Stomach (tissue), 4 donors: ENCODE data around the gene TLR7.

Experiments used
- EP300 ChIP-seq: sonication (generic); formaldehyde crosslinking; IDR thresholded peaks from one replicate; pipeline ENCODE4 v1.6.1; 2017; ENCODE audit warnings: antibody characterized with exemption
- POLR2A ChIP-seq, 4 donors: fragments of 450-650 bp; IDR thresholded peaks; one replicate each; pipeline ENCODE4 v1.6.1; 2016; ENCODE audit warnings: antibody characterized with exemption in 4 of 4, control low read depth in 2 of 4, mild to moderate bottlenecking in 1 of 4, moderate library complexity in 1 of 4
- POLR2AphosphoS5 ChIP-seq, 3 donors: sonication (generic); formaldehyde crosslinking; IDR thresholded peaks; one replicate each; pipeline ENCODE4 v1.6.1; 2016; ENCODE audit warnings: antibody characterized with exemption in 3 of 3
- TF ChIP-seq, protein P1 (sequence below), 7 experiments: fragments of 450-650 bp in 4 of 7; fragments of 200-600 bp in 3 of 7; sonication (generic) in 3 of 7; IDR thresholded peaks; one replicate each; pipeline ENCODE4 v1.5.1; 2016 to 2019; ENCODE audit warnings: antibody characterized with exemption in 7 of 7, control low read depth in 2 of 7, mild to moderate bottlenecking in 1 of 7

DNA sequence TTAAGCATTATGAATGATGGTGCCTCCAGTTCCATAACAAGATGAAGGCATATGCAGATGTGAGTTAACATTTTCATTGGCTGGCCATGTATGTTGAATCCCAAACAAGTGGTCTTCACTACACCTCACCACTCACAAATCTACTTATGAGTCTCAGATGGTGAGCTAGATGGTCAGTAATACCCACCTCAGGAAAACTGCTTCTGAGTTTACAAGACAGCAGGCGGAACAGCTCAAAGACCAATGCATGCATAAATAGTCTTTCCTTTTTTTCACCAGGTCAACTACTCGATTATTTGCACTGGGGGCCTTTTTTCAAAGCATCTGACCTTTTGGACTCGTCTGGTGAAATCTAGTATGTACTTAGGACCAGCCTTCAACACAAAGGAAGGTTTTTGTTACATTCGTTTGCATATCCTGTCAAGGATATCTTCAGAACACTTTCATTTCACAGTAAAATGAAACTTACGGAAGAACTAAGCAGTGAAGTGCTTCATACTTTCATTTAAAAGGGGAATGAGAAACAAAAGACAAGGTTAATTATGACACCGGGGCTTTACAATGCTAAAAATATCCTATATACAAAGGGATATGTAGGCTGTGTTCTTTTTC, 23.1 kb upstream of the TLR7 start:
- TF ChIP-seq, protein P1, sequence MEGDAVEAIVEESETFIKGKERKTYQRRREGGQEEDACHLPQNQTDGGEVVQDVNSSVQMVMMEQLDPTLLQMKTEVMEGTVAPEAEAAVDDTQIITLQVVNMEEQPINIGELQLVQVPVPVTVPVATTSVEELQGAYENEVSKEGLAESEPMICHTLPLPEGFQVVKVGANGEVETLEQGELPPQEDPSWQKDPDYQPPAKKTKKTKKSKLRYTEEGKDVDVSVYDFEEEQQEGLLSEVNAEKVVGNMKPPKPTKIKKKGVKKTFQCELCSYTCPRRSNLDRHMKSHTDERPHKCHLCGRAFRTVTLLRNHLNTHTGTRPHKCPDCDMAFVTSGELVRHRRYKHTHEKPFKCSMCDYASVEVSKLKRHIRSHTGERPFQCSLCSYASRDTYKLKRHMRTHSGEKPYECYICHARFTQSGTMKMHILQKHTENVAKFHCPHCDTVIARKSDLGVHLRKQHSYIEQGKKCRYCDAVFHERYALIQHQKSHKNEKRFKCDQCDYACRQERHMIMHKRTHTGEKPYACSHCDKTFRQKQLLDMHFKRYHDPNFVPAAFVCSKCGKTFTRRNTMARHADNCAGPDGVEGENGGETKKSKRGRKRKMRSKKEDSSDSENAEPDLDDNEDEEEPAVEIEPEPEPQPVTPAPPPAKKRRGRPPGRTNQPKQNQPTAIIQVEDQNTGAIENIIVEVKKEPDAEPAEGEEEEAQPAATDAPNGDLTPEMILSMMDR (IDR thresholded peaks at IDR 0.05): no peak
- TF ChIP-seq POLR2A (IDR thresholded peaks at IDR 0.05): no peak
- no peak for TF ChIP-seq POLR2AphosphoS5 (IDR thresholded peaks at IDR 0.05)
- TF ChIP-seq EP300: no peak
